ENCODE data around the gene PSMF1.

- TF ChIP-seq EZH2 (IDR thresholded peaks at IDR 0.05; ENCODE audit: borderline replicate concordance, insufficient read depth, low read length, poor library complexity, severe bottlenecking) (no peak), TAF1 (IDR thresholded peaks at IDR 0.05; ENCODE audit: low read depth) (no peak), RAD21 (conservative IDR thresholded peaks at IDR 0.05) (no peak), CTCF (IDR thresholded peaks at IDR 0.05; ENCODE audit: poor library complexity, severe bottlenecking) (no peak), POLR2AphosphoS5 (IDR thresholded peaks at IDR 0.05) (no peak), EP300 (conservative IDR thresholded peaks at IDR 0.05; ENCODE audit: poor library complexity, severe bottlenecking) (no peak), SMC3 (conservative IDR thresholded peaks at IDR 0.05; ENCODE audit: poor library complexity) (no peak), MXI1 (conservative IDR thresholded peaks at IDR 0.05; ENCODE audit: poor library complexity, severe bottlenecking) (no peak)
Observed at GRCh38 chr20:1171461-1172093, 53.2 kb downstream of the PSMF1 start.
